Measurements from ENCODE around the gene BANF2.

- TF ChIP-seq CTCF (IDR thresholded peaks at IDR 0.05) (no peak), ZFX (IDR thresholded peaks at IDR 0.05; ENCODE audit: borderline replicate concordance) (no peak)
These were observed 6.2 kb upstream of the BANF2 start for GRCh38 chr20:17693444-17694001.

Data from 22Rv1 (cell line).